Activated T-helper 1 cell treated with anti-CD3 and anti-CD28 coated beads, Interleukin-2, amount 50 U/mL, for 16 hours (primary cell): Measurements from ENCODE around the gene PRKAG1.

Experiments used
- DNase-seq, 2 donors: peaks; one replicate each; pipeline ENCODE4 v3.0.0-alpha.2; 2020; ENCODE audit warnings: low read depth in 1 of 2, low spot score in 1 of 2

Gene PRKAG1

DNA sequence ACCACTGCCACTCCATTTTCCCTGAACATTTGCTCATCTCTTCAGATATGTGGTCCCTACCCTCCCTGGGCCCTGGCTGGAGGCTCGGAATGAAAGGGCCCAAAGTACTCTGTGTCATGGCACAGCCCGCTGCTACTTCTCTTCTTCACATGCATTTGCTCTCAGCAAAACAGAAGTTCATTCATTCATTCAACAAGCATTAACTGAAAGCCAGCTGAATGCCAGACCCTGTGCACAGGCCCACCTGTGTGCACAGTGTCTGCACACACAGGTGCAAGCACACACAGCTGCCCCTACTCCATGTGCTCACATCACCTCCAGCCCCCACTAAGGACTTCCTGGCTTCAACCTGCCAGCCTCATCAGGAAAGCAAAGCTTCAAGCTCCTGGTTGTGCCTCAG, 32.7 kb downstream of the PRKAG1 start:
- DNase-seq: no peak

DNA sequence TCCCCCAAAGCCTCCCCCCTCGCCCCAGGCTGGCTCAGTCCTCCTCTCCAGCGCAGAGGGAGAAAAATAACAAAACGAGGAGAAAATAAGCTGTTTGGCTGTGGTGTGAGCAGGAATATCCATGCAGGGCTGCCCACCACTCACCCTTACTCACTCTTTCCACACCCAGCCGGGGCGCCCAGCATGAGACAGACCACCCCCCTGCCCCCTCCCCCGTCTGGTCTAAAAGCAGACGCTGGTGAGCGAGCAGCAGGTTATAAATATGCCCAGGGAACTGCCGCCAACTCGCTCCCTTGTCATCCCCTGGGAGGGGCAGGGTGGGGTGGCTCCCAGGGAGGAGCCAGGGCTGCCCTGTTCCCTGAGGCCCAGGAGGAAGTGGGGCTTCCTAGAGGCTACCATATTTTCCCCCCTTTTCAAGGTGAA, 33.1 kb downstream of the PRKAG1 start:
- no peak for DNase-seq

DNA sequence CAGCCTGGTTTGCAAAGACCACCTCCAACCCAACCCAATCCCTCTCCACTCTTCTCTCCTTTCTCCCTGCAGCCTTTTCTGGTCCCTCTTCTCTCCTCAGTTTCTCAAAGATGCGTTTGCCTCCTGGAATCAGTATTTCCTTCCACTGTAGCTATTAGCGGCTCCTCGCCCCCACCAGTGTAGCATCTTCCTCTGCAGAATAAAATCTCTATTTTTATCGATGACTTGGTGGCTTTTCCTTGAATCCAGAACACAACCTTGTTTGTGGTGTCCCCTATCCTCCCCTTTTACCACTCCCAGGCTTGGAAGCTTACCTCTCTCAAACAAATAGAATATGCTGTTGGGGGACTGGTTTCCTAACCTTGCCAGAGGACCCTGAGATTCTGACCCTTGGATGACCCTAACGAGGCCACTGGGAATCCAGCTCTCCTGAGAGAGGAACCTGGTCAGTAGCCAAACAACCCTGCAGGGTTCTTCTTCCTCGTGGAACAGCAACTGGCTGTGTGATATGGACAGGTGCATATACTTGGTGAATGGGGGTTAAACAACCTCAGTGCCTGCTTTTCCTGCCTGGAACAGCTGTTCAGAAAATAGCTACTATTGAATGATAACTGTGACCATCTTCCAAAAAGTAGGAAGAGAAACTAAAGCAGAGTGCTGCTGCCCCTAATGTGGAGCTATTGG, 36.0 kb downstream of the PRKAG1 start:
- no peak for DNase-seq

DNA sequence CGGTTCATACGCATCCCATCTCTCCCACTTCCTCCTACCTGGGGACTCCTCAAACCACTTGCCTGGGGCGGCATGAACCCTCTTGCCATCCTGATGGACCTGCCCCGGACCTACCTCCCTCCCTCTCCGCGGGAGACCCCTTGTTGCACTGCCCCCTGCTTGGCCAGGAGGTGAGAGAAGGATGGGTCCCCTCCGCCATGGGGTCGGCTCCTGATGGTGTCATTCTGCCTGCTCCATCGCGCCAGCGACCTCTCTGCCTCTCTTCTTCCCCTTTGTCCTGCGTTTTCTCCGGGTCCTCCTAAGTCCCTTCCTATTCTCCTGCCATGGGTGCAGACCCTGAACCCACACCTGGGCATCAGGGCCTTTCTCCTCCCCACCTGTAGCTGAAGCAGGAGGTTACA, 36.8 kb downstream of the PRKAG1 start:
- no peak for DNase-seq

DNA sequence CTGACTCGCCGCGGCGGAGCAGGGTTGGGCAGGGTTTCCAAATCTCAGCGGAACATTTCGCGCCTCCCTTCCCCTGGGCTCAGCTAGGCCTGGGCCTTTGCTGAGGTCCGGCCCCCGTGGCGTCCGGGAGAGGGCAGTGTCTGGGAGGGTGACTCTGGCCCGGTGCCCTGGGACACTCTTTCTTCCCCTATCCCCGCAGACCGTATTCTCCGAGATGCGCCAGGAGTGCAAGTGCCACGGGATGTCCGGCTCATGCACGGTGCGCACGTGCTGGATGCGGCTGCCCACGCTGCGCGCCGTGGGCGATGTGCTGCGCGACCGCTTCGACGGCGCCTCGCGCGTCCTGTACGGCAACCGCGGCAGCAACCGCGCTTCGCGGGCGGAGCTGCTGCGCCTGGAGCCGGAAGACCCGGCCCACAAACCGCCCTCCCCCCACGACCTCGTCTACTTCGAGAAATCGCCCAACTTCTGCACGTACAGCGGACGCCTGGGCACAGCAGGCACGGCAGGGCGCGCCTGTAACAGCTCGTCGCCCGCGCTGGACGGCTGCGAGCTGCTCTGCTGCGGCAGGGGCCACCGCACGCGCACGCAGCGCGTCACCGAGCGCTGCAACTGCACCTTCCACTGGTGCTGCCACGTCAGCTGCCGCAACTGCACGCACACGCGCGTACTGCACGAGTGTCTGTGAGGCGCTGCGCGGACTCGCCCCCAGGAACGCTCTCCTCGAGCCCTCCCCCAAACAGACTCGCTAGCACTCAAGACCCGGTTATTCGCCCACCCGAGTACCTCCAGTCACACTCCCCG, 37.4 kb downstream of the PRKAG1 start:
- DNase-seq: no peak

DNA sequence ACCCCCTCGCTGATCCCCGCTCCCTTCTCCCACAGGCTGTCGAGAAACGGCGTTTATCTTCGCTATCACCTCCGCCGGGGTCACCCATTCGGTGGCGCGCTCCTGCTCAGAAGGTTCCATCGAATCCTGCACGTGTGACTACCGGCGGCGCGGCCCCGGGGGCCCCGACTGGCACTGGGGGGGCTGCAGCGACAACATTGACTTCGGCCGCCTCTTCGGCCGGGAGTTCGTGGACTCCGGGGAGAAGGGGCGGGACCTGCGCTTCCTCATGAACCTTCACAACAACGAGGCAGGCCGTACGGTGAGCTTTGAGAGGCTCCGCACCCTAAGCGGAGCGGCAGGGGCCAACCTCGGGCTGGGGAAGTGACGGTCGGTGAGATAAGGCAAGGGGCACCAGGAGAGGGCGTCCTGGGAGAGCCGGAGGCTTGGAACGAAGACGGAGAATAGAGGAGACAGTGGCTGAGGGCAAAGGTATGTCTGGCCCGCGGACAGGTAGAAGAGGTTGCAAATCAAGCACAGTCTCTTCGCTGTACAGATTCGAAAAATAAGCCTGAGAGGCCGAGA, 38.1 kb downstream of the PRKAG1 start:
- no peak for DNase-seq

DNA sequence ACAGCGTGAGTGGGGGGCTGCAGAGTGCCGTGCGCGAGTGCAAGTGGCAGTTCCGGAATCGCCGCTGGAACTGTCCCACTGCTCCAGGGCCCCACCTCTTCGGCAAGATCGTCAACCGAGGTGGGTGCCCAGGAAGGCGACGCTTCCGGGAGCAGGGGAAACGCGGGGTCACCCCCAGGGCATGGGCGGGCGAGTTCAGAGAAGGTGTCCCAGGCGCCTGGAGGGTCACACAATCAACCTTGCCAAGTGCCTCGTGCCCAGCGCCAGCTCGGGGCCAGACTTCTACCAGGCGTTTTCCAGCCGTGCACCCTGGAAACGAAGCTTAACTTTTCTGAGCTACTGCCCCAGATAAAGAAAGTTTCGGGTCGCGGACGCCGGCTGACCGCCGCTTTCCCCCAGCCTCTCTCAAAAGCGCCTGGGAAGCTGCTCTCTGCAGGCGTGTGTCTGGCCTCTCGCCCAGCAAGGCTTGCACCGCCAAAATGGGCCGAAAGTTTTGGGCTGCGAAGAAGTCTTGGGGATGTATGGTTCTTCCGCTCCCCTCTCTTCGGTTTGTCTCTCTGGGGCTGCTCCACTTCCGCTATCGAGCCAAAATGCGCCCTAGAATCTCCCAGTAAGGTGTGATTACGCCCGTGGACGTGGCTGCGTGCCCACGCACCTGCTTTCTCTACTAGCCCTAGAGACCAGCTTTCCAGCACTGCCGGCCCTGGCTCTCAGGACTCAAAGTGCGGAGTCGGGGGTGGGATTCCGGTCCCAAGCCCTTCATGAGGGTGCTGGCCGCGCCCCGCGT, 38.8 kb downstream of the PRKAG1 start:
- DNase-seq: no peak

DNA sequence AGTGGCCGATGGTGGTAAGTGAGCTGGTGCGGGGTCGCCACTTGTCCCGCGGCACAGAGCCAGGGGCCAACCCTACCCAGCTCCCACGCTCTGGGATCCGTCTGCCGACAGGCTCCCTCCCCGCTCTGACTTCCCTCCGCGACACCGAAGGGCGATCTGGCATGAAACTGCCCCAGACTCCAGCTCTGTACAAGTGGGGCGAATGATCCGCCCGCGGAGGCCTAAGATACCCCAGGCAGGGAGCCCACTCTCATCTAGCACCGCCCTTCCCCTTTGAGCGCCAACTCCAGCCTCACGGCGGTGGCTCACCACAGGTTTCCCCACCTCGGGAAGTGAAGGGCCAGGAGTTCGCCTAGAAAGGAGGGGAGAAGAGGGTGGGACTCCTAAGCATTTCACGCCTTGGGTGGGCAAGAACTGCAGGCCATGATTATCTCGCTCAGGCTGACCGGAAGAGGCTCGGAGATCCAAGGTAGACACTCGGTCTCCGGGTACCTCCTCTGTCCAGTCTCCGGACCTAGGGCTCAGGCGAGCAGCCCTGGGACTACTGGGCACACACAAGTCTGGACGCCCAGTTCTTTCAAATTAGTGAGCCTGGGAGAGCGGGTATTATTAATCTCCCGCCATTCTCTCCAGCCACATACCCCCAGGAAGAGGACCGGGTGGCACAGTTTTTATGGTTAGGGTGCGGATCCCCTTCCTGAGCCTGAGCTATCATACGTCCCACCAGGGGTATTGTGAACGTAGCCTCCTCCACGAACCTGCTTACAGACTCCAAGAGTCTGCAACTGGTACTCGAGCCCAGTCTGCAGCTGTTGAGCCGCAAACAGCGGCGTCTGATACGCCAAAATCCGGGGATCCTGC, 39.6 kb downstream of the PRKAG1 start:
- DNase-seq: no peak

DNA sequence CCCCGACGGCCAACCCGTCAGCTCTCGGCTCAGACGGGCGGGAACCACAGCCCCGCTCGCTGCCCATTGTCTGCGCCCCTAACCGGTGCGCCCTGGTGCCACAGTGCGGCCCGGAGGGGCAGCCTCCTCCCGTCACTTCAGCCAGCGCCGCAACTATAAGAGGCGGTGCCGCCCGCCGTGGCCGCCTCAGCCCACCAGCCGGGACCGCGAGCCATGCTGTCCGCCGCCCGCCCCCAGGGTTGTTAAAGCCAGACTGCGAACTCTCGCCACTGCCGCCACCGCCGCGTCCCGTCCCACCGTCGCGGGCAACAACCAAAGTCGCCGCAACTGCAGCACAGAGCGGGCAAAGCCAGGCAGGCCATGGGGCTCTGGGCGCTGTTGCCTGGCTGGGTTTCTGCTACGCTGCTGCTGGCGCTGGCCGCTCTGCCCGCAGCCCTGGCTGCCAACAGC, 40.3 kb downstream of the PRKAG1 start, which contains the start of gene WNT1:
Gene WNT1, plus strand, starts transcription at position 32 of the 450 bp plus-strand sequence. Its CDS starts 329 bp downstream, at position 361.
- no peak for DNase-seq

DNA sequence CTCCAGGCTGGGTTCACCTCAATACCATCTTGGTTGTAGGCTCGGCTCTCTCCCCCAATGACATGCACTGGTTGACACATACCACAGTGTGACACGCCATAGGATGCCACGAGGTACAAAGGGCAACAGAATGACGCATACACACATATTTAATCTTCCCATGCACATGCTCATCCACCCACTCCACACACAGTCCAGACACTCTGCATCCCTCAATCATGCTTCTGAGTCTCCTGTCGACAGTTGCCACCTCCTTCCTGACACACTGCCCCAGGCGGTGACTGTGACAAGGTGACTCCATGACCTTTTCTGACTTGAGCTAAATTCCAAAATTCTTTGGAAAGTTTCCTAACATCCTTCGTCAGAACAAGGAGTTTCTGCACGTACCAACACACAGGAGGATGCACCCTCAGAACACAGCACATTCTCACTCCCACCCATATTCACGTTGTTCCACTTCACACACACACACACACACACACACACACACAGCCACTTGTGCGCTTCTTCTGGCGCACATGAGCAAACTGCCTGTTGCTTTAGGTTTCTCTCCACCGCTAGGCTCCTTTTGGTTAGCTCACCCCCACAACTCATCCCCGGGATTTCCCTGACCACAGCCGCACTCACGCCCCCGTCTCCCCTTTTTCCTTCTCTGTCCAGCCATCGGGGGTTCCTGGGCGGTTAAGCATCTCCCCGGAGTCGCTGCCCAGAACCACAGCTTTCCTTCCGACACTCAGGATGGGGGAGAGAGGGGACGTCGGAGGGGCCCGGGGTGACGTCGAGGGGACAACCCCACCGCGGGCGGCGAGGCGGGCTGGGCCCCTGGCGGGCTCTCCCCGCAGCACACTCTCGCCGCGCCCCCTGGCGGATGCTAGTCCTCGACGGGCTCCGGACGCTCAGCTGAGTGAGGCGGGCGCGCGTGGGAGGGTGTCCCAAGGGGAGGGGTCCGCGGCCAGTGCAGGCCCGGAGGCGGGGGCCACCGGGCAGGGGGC, 41.0 kb downstream of the PRKAG1 start:
- peak; percentile 69 to 76 for DNase-seq

DNA sequence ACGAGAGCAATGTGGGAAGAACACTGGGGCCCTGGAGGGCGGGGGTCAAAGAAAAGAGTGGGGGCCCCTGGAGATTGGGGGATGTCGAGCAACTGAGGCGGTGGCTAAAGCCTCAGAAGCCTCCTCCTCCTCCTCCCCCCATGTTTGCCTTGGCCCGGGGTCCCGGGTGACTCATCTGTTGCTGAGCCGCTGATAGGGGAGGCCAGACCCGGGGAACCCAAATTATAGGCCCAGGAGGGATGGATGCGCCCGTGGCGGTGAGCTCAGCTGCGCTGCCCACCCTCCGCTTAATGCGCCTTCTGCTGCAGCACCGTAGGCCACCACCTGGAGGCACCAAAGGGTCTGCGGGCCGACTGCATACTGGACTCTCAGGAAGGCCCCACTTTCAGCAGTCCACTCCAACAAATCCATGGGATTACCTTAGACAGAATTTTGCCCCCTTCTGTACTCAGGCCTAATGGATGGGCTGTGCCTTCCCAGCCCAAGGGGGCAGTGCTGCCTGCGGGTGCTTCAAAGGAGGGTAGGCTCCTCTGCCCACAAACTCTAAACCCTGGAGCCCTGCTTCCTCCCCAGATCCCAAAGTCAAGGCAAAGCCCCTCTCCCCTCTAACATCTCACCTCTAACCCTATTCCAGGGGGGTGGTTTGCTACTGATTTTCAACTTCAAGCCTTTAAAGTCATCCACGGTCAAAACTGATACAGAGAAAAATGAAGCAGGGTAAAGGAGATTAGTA, 44.5 kb downstream of the PRKAG1 start:
- no peak for DNase-seq

DNA sequence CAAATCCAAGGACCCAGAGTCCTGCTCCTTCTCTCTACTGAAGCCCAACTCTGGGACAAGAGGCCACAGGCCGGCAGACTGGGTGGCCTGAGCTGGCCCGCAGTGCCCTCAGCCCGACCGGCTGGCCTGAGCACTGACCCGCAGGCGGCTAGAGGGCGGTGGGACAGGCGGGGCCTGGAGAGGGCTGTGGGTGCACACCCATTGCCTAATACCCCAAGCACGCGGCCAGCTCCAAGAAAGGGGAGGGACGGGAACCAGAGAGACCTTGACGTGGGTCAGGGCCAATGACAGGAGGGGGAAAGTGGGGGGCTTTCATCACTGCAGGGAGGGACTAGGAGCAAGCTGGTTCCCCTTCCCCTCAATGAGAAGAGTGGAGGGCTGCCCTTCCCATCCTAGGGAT, 45.0 kb downstream of the PRKAG1 start:
- no peak for DNase-seq

DNA sequence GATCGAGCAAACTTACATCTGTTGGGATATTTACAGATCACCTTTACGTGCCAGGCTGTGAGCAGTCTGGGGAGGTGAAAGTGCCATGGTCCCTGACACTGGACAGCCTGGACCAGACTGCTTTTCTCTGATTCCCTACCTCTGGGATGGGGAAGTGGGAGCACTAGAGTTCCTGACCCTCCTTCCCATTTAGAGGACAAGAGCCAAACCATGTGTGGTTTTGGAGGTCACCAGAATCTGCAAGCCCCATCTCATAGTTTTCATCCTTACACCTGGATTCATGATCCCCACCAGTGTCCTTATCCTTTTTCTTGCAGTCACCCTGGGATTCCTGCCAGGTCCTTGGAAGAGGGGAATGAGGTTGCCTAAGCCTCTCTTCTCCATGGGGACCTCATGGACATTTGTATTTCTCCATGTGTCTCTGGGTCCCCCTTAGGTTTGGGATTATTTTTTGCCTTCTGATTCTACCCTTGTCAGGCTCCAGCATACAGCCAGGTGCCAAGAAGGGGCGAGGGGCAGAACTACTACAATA, 45.6 kb downstream of the PRKAG1 start:
- no peak for DNase-seq

DNA sequence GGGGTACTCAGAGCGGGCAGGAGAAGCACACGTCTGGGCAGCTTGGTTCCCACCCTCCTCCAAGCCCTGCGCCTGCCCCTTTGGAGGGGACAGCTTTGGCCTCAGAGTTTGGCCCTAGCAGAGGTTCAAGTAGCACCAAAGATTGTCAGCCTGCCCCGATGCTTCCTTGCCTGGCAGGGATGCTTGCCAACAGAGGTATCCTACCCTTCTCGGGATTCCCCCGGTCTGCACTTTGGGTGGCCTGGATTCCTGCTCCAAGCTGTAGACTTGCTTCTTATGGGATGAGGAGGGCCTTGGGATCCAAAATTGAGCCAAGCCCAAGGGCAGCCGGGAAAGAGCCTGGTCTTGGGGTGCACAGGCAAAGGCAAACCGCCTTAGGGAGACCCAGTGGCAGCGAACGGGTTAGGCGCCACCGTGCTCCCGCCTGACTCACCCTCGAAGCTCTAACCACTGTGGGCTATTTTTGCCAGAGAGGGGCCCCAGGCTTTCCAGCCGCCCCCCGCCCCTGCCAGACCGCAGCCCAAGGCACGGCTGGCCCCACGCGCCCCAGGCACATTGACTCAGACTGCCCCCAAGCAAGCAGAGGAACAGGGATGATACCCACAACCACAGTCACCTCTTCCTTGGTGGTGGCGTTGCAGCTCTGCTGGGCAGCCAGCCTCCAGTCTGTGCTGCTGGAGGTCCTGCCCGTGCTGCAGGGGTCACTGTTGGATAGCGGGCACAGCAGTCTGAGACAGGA, 46.2 kb downstream of the PRKAG1 start:
- DNase-seq: no peak

DNA sequence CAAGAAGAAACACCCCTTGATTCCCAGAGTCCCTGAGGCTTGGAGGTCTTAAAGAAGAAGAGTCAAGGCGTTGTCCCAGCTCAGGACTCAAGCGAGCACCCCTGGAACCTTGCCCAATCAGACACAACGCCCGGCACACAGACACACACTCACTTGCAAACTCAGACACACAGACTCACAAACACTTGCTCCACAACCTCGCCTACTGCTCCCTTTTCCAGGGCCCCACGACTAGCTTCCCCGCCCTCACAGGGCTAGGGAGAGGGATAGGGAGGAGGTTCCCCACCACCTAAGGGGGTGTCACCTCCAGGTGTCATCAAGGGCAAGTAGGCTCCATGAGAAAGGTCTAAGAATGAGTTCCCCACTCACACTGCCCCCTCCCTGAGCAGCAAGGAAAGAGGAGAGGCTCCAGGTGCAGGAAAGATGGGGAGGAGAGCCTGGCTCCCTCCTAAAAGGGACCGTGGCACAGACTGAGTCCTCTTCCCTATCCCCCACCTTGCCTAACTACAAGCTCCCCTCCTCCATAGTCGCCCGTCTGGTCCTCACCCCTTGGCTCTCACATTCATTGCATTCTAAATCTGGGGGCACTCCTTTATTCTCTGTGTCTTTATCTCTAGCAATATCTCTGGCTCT, 47.8 kb downstream of the PRKAG1 start:
- no peak for DNase-seq

DNA sequence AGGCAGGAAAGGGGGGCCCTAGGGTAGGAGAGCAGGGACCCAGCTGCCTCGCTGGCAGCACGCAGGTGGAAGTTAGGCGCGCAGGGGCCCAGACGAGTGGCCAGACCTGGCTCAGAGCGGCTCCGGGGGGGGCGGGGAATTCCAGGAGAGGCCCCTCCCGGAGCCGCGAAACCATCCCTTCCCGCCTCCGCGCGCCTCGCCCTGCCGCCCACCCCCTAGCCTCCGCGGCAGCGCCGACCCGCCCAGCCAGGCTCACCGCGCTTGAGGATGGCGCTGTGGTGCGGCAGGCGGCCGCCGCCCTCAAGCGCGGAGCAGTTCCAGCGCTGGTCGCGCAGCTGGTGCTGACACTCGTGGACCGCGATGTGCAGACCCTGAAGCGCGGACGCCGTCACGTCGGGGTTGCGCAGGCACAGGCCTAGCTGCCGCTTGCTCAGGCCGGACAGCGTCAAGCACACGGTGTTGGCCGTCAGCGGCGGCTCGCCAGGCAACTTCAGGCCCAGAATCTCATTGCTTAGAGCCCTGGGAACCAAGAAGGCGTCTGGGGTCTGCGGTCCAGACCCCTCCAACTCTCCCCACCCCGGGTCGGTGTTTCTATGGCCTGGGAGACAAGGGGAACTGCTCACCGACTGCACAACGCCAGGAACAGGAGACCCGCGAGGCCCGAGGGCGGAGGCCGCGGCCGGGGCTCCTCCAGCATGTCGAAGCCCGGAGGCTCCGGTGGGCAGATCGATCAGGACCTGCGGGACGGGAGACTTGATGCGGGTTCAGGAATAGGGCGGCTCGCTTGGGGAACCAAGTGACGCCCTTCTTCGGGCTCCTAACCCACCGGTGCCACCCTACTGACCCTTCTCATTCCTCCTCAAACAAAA, 48.5 kb downstream of the PRKAG1 start:
- DNase-seq: no peak
